GM12874 (cell line): ENCODE data around the gene KCTD11.
A peak's percentile ranks its signal among the peaks of the same experiment; 100 is the strongest.

ENCODE experiments used
- TF ChIP-seq, protein P1 (sequence below): IDR thresholded peaks from 2 replicates; pipeline ENCODE4 v1.5.1; 2011; ENCODE audit warnings: low read depth, mild to moderate bottlenecking, control low read depth, low read length, moderate library complexity; ENCODE audit not compliant: insufficient read depth

KCTD11 gene

DNA sequence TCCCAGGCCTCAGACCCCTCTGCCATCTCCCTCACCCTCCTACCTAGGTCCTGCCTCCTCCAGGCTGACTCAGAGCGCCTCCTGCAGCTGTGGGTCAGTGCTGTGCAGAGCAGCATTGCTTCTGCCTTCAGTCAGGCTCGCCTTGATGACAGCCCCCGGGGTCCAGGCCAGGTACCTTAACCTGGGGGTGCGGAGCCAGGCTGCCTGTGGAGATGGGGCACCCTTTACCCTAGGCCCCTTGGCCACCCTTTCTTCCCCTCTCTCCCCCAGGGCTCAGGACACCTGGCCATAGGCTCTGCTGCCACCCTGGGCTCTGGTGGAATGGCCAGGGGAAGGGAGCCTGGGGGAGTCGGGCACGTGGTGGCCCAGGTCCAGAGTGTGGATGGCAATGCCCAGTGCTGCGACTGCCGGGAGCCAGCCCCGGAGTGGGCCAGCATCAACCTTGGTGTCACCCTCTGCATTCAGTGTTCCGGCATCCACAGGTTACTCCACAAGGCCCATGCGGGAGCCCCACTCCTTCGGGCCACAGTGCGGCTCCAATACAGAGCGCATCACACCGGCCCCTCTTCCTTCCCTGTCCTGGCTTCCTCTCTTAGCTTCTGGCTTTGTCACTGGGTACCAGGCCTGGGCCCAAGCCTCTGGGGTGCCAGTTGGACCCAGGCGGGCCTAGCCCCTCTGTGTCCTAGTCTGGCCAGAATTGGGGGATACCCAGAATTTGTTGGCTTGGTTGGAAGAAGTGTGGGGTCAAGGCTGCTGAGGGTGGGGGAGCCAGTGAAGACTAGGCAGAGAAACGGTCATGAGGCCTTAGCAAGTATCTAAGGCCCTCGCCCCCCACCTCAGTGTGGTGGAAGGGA lies 5.0 kb upstream of the KCTD11 start:
- TF ChIP-seq, protein P1, sequence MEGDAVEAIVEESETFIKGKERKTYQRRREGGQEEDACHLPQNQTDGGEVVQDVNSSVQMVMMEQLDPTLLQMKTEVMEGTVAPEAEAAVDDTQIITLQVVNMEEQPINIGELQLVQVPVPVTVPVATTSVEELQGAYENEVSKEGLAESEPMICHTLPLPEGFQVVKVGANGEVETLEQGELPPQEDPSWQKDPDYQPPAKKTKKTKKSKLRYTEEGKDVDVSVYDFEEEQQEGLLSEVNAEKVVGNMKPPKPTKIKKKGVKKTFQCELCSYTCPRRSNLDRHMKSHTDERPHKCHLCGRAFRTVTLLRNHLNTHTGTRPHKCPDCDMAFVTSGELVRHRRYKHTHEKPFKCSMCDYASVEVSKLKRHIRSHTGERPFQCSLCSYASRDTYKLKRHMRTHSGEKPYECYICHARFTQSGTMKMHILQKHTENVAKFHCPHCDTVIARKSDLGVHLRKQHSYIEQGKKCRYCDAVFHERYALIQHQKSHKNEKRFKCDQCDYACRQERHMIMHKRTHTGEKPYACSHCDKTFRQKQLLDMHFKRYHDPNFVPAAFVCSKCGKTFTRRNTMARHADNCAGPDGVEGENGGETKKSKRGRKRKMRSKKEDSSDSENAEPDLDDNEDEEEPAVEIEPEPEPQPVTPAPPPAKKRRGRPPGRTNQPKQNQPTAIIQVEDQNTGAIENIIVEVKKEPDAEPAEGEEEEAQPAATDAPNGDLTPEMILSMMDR: no peak

DNA sequence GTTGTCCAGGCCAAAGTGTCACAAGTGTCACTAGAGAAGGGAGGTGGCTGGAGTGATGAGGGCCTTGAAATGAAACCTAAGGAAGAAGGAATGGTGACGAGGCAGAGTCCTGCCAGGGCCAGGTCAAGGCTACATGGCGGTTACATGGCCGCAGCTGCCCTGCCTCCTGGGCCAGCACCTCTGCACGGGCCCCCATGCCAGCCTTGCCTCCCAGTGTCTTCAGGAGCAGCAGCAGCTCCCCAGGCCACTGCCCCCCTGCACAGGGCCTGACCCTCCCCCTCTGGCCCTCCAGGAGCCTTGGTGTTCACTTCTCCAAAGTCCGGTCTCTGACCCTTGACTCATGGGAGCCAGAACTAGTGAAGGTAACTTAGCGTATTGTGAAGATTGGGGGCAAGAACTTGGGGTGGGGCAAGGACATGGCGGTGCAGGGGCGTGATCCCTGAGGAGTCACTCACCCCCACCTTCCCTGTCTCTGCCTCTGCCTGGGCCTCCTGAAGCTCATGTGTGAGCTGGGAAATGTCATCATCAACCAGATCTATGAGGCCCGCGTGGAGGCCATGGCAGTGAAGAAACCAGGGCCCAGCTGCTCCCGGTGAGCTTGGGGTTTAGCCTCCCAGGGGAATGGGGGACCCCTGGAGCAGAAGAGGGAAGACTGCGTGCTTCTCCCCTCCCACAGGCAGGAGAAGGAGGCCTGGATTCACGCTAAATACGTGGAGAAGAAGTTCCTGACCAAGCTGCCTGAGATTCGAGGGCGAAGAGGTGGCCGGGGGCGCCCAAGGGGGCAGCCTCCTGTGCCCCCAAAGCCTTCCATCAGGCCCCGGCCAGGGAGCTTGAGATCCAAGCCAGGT lies 4.1 kb upstream of the KCTD11 start:
- TF ChIP-seq, protein P1: no peak

DNA sequence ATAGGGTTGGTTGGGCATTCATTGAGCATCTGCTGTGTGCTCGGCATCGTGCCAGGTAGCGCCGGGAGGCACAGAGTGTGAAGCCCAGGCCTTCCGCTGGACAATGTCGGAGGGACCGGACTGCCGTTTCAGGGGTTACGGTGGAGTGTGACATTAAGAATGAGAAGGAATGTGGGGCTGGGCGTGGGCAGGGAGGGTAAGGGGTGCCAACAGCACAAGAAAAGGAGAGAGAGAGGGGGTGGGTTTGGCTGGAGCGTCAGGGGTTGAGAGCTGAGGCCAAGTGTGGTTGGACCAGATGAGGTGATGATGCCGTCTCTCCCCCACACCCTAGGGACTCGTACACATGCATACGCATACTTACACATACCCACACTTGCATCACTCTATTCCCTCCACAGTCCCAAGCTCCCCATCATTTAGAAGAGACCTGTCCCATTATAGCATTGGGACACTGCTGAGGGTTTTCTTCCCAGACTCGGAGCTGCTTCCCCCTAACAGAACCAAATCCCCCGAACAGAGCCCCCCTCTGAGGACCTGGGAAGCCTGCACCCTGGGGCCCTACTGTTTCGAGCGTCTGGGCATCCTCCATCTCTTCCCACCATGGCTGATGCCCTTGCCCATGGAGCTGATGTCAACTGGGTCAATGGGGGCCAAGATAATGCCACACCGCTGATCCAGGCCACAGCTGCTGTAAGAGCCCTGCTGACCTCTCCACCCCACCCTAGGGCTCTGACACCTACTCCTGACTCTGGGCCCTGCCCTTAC lies 3.3 kb upstream of the KCTD11 start:
- TF ChIP-seq, protein P1: no peak

DNA sequence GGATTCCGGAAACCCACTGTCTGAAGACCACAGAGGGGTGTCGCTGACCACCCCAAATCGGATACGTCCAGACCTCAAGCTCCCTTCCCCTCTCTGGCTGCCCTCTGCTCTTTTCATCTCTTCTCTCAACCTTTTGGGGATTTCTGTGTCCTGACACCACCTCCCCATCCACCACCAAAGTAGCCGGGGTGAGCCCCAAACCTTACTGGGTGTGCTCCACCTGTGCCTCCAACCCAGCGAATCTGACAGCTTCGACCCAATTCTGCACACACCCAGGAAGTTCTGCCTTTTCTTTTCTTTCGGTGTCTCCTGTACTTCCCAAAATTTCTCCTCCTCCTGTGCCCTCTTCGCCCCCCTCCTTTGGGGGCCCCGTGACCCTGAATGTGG lies 534 bp downstream of the KCTD11 start:
- TF ChIP-seq, protein P1: peak; percentile 50; the same call in 1 of the 2 replicates

DNA sequence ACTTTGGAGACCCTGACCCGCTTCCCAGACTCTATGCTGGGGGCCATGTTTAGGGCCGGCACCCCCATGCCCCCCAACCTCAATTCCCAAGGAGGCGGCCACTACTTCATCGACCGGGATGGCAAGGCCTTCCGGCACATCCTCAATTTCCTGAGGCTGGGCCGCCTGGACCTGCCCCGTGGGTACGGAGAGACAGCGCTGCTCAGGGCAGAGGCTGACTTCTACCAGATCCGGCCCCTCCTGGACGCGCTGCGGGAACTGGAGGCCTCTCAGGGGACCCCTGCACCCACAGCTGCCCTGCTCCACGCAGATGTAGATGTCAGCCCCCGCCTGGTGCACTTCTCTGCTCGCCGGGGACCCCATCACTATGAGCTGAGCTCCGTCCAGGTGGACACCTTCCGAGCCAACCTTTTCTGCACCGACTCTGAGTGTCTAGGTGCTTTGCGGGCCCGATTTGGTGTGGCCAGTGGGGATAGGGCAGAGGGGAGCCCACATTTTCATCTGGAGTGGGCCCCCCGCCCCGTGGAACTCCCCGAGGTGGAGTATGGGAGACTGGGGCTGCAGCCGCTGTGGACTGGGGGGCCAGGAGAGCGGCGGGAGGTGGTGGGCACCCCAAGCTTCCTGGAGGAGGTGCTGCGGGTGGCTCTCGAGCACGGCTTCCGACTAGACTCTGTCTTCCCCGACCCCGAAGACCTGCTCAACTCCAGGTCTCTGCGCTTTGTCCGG lies 1.1 kb downstream of the KCTD11 start:
- TF ChIP-seq, protein P1: no peak

DNA sequence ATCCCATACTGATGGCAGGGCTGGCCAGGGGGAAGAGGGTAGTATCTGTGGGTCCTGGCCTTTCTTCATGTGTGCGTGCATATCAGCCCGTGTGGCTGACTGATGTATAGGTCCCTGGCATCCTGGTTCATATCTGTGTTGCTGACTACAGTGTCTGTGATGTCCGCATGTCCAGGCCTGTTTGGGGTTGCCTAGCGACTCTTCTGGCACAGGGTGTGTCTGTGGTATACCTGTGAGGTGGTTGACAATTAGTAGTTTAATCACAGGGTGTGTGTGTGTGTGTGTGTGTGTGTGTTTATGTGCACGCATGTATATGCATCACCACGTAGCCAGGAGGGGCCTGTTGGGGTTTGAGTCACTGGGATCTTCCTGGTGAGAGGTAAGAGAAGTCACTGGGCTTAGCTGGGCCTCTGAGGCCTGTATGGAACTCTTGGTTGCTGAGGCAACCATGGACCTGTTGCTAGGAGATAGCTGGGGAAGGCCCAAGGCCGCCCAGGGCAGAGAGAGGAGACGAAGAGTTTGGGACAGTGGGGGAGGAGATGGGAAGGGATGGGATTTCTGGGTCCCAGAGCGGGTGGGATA lies 2.4 kb downstream of the KCTD11 start:
- TF ChIP-seq, protein P1: no peak
